HCT116 (cell line): ENCODE results near the gene PCTP.

Experiments used
- CEBPB ChIP-seq: IDR thresholded peaks from 2 replicates; pipeline ENCODE4 v1.6.1; 2012; ENCODE audit warnings: low read depth
- CTCF ChIP-seq, 3 experiments: fragments of 200-600 bp in 1 of 3; sonication (generic) in 1 of 3; IDR thresholded peaks in 2 of 3; conservative IDR thresholded peaks in 1 of 3; 2 replicates each; pipeline ENCODE4 v1.5.1; 2012 to 2017; ENCODE audit warnings: low read depth in 2 of 3, low read length in 2 of 3, antibody characterized with exemption in 1 of 3, borderline replicate concordance in 1 of 3, control low read depth in 1 of 3, mild to moderate bottlenecking in 1 of 3, mixed read lengths in 1 of 3, mixed run types in 1 of 3, moderate library complexity in 1 of 3; ENCODE audit not compliant: insufficient read depth in 1 of 3
- EGR1 ChIP-seq: IDR thresholded peaks from 2 replicates; pipeline ENCODE4 v1.6.1; 2012; ENCODE audit warnings: low read depth
- EZH2 ChIP-seq: fragments of 200-600 bp; sonication (generic); IDR thresholded peaks from 2 replicates; pipeline ENCODE4 v1.6.1; 2017; ENCODE audit warnings: antibody characterized with exemption, mixed run types
- POLR2A ChIP-seq: IDR thresholded peaks from 2 replicates; pipeline ENCODE4 v1.7.0; 2011; ENCODE audit warnings: borderline replicate concordance; ENCODE audit not compliant: insufficient read depth, insufficient read length; ENCODE audit errors: extremely low read depth
- POLR2AphosphoS5 ChIP-seq: IDR thresholded peaks from 2 replicates; pipeline ENCODE4 v1.6.1; 2011; ENCODE audit warnings: mild to moderate bottlenecking, low read depth, low read length, moderate library complexity
- SIN3A ChIP-seq: IDR thresholded peaks from 2 replicates; pipeline ENCODE4 v1.6.1; 2012; ENCODE audit warnings: low read depth
- SP1 ChIP-seq: IDR thresholded peaks from 2 replicates; pipeline ENCODE4 v1.6.1; 2012; ENCODE audit warnings: low read depth
- ZBTB33 ChIP-seq: IDR thresholded peaks from 2 replicates; pipeline ENCODE4 v1.6.1; 2011; ENCODE audit warnings: mild to moderate bottlenecking, low read length, moderate library complexity; ENCODE audit not compliant: insufficient replicate concordance; ENCODE audit errors: extremely low read depth
- ZNF274 ChIP-seq: fragments of 200-500 bp; sonication (Bioruptor generic); IDR thresholded peaks from 2 replicates; pipeline ENCODE4 v1.6.1; 2014; ENCODE audit warnings: mild to moderate bottlenecking, low read depth, low read length, inconsistent platforms

- TF ChIP-seq POLR2A (no peak), CTCF (IDR thresholded peaks at IDR 0.05 in 2 of 3, conservative IDR thresholded peaks at IDR 0.05 in 1 of 3; ENCODE audit: borderline replicate concordance in 1 of 3, insufficient read depth in 1 of 3, low read depth in 2 of 3, low read length in 2 of 3) (no peak), EGR1 (no peak), SIN3A (no peak), POLR2AphosphoS5 (no peak), EZH2 (no peak), CEBPB (no peak), SP1 (no peak), ZBTB33 (no peak), ZNF274 (no peak)
Measured at GRCh38 chr17:55747209-55747608, 3.6 kb upstream of the PCTP start.
